HEK293 (cell line): ENCODE measurements around the gene GAK.

Source experiments
- CTCF ChIA-PET: fragments of 350-600 bp; formaldehyde crosslinking; extraction: SDS; loops from one replicate; lab custom pipeline; 2021; ENCODE audit warnings: antibody characterized with exemption; lab: Yijun Ruan, JAX
- POLR2A ChIA-PET: fragments of 300-600 bp; formaldehyde crosslinking; extraction: SDS; loops from one replicate; lab custom pipeline; 2020; ENCODE audit warnings: antibody characterized with exemption, inconsistent platforms; lab: Yijun Ruan, JAX
- H3K27ac ChIP-seq: fragments of 200-500 bp; sonication (Bioruptor generic); 2 replicates; pipeline ENCODE4 v1.5.1; 2014; ENCODE audit warnings: low read depth, low read length, control low read depth, inconsistent platforms; ENCODE audit errors: extremely low read depth
- H3K36me3 ChIP-seq, 2 experiments: fragments of 200-500 bp in 1 of 2; sonication (Bioruptor generic) in 1 of 2; 1 replicate in 1 of 2; 2 replicates in 1 of 2; pipeline ENCODE4 v1.5.1; 2014 to 2017; ENCODE audit warnings: inconsistent platforms in 2 of 2, low read length in 2 of 2; ENCODE audit not compliant: control insufficient read depth in 2 of 2, insufficient read depth in 1 of 2
- H3K4me1 ChIP-seq: fragments of 200-500 bp; sonication (Bioruptor generic); 2 replicates; pipeline ENCODE4 v1.5.1; 2014; ENCODE audit warnings: mild to moderate bottlenecking, low read length, inconsistent platforms; ENCODE audit not compliant: control insufficient read depth, insufficient read depth
- H3K4me3 ChIP-seq: 2 replicates; pipeline ENCODE4 v1.5.1; 2011; ENCODE audit warnings: low read depth, mild to moderate bottlenecking, control low read depth, low read length, moderate library complexity
- H3K9me3 ChIP-seq: fragments of 200-500 bp; sonication (Bioruptor generic); 2 replicates; pipeline ENCODE4 v1.5.1; 2014; ENCODE audit warnings: low read depth, low read length, inconsistent platforms; ENCODE audit not compliant: control insufficient read depth, insufficient read depth
- KLF1 ChIP-seq: fragments of 450-650 bp; formaldehyde crosslinking; IDR thresholded peaks from 2 replicates; pipeline ENCODE4 v1.5.1; 2016; ENCODE audit warnings: missing biosample characterization, missing genetic modification characterization
- RBAK ChIP-seq: fragments of 450-650 bp; formaldehyde crosslinking; IDR thresholded peaks from 2 replicates; pipeline ENCODE4 v1.5.1; 2016; ENCODE audit warnings: missing biosample characterization, missing genetic modification characterization
- SCRT1 ChIP-seq: fragments of 450-650 bp; formaldehyde crosslinking; IDR thresholded peaks from 2 replicates; pipeline ENCODE4 v1.5.1; 2016; ENCODE audit warnings: missing biosample characterization, missing genetic modification characterization, borderline replicate concordance
- SETDB1 ChIP-seq: IDR thresholded peaks from one replicate; pipeline ENCODE4 v1.6.1; 2017; ENCODE audit warnings: mild to moderate bottlenecking, low read length, moderate library complexity, mixed read lengths; ENCODE audit not compliant: insufficient read length
- SP2 ChIP-seq: fragments of 450-650 bp; formaldehyde crosslinking; IDR thresholded peaks from 2 replicates; pipeline ENCODE4 v1.5.1; 2016; ENCODE audit warnings: missing biosample characterization, missing genetic modification characterization
- WT1 ChIP-seq: fragments of 450-650 bp; formaldehyde crosslinking; IDR thresholded peaks from 2 replicates; pipeline ENCODE4 v1.5.1; 2016; ENCODE audit warnings: missing biosample characterization, missing genetic modification characterization
- YY1 ChIP-seq: fragments of 450-650 bp; formaldehyde crosslinking; IDR thresholded peaks from 2 replicates; pipeline ENCODE4 v1.5.1; 2018; ENCODE audit warnings: missing biosample characterization, missing genetic modification characterization
- ZBTB8A ChIP-seq: fragments of 450-650 bp; formaldehyde crosslinking; IDR thresholded peaks from 2 replicates; pipeline ENCODE4 v1.5.1; 2016; ENCODE audit warnings: missing biosample characterization, missing genetic modification characterization
- ZNF133 ChIP-seq: fragments of 450-650 bp; formaldehyde crosslinking; IDR thresholded peaks from 2 replicates; pipeline ENCODE4 v1.5.1; 2016; ENCODE audit warnings: missing biosample characterization, missing genetic modification characterization
- ZNF214 ChIP-seq: fragments of 450-650 bp; formaldehyde crosslinking; IDR thresholded peaks from 2 replicates; pipeline ENCODE4 v1.5.1; 2017; ENCODE audit warnings: missing biosample characterization, mild to moderate bottlenecking, missing genetic modification characterization, borderline replicate concordance
- ZNF274 ChIP-seq, 2 experiments: fragments of 200-500 bp in 1 of 2; fragments of 450-650 bp in 1 of 2; sonication (Bioruptor generic) in 1 of 2; formaldehyde crosslinking in 1 of 2; IDR thresholded peaks; 2 replicates each; pipeline versions ENCODE4 v1.5.1 to v1.6.1; 2014 to 2016; ENCODE audit warnings: borderline replicate concordance in 1 of 2, inconsistent platforms in 1 of 2, low read length in 1 of 2, missing biosample characterization in 1 of 2, missing genetic modification characterization in 1 of 2
- ZNF350 ChIP-seq: fragments of 450-650 bp; formaldehyde crosslinking; IDR thresholded peaks from 2 replicates; pipeline ENCODE4 v1.5.0; 2017; ENCODE audit warnings: missing biosample characterization, mild to moderate bottlenecking, missing genetic modification characterization
- ZNF404 ChIP-seq: fragments of 450-650 bp; formaldehyde crosslinking; IDR thresholded peaks from 2 replicates; pipeline ENCODE4 v1.5.1; 2017; ENCODE audit warnings: missing biosample characterization, missing genetic modification characterization
- ZNF423 ChIP-seq: fragments of 450-650 bp; formaldehyde crosslinking; IDR thresholded peaks from 2 replicates; pipeline ENCODE4 v1.5.1; 2016; ENCODE audit warnings: missing biosample characterization, missing genetic modification characterization
- ZNF433 ChIP-seq: fragments of 450-650 bp; formaldehyde crosslinking; IDR thresholded peaks from 2 replicates; pipeline ENCODE4 v1.5.1; 2016; ENCODE audit warnings: missing biosample characterization, missing genetic modification characterization, low read depth
- ZNF518A ChIP-seq: fragments of 450-650 bp; formaldehyde crosslinking; conservative IDR thresholded peaks from 2 replicates; pipeline ENCODE4 v1.5.1; 2016; ENCODE audit warnings: low read depth, missing biosample characterization, missing genetic modification characterization
- ZNF571 ChIP-seq: fragments of 450-650 bp; formaldehyde crosslinking; IDR thresholded peaks from 2 replicates; pipeline ENCODE4 v1.5.0; 2017; ENCODE audit warnings: missing biosample characterization, missing genetic modification characterization
- ZNF585B ChIP-seq: fragments of 450-650 bp; formaldehyde crosslinking; IDR thresholded peaks from 2 replicates; pipeline ENCODE4 v1.5.1; 2016; ENCODE audit warnings: missing biosample characterization, missing genetic modification characterization
- ZNF701 ChIP-seq: fragments of 450-650 bp; formaldehyde crosslinking; IDR thresholded peaks from 2 replicates; pipeline ENCODE4 v1.5.1; 2016; ENCODE audit warnings: missing biosample characterization, missing genetic modification characterization
- ZNF843 ChIP-seq: fragments of 450-650 bp; formaldehyde crosslinking; IDR thresholded peaks from 2 replicates; pipeline ENCODE4 v1.5.1; 2016; ENCODE audit warnings: missing biosample characterization, missing genetic modification characterization
- TF ChIP-seq, protein P1 (sequence below): fragments of 450-650 bp; formaldehyde crosslinking; IDR thresholded peaks from 2 replicates; pipeline ENCODE4 v1.5.1; 2016; ENCODE audit warnings: missing biosample characterization, missing genetic modification characterization
- TF ChIP-seq, protein P2 (sequence below): fragments of 450-650 bp; formaldehyde crosslinking; IDR thresholded peaks from 2 replicates; pipeline ENCODE4 v1.5.1; 2016; ENCODE audit warnings: missing biosample characterization, missing genetic modification characterization
- TF ChIP-seq, protein P3 (sequence below): fragments of 450-650 bp; formaldehyde crosslinking; IDR thresholded peaks from 2 replicates; pipeline ENCODE4 v1.5.1; 2017; ENCODE audit warnings: missing biosample characterization, missing genetic modification characterization
- TF ChIP-seq, protein P4 (sequence below): sonication (generic); formaldehyde crosslinking; IDR thresholded peaks from 2 replicates; pipeline ENCODE4 v1.8.1; 2022; ENCODE audit warnings: mild to moderate bottlenecking, moderate library complexity, missing genetic modification reagents

The GAK gene

DNA sequence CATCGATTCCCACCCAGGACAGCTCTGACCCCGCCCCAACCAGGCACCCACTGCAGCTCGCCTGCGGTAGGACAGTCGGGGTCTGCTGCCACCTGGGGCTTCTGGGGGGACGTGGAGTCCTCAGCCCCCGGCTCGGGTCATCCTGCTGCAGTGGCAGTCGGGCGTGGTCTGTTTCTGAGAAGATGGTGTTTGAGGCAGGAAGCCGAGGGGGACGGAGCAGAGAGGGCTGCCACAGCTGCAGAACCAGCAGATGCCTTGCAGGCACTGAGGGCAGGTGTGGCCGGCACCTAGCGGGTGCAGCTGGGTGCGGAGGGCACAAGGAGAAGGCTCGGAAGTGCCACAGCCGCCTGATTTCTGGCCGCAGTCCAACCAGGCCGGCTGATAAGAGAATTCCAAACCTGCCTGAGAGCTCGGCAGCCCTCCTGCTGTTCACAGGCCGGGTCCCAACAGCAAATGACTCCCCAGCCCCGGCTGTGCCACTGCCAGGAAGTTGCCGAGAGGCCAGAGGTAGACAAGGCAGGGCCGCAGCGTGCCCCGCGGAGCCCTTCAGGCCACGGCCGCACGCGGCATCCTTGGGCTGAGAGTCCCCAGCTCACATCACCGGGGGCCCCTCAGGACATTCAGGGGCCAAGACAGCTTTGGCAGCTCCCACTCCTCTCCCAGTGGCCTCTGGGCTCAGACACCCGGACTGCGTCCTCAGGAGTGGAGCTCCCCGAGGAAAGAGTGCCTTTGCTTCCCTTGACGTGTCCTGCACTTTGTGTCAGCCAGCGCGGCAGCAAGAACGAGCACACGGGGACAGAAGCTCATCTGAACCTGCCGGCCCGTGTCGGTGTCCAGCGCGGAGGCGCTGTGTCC lies 96.7 kb downstream of the GAK start:
- POLR2A ChIA-PET: no interaction called here

DNA sequence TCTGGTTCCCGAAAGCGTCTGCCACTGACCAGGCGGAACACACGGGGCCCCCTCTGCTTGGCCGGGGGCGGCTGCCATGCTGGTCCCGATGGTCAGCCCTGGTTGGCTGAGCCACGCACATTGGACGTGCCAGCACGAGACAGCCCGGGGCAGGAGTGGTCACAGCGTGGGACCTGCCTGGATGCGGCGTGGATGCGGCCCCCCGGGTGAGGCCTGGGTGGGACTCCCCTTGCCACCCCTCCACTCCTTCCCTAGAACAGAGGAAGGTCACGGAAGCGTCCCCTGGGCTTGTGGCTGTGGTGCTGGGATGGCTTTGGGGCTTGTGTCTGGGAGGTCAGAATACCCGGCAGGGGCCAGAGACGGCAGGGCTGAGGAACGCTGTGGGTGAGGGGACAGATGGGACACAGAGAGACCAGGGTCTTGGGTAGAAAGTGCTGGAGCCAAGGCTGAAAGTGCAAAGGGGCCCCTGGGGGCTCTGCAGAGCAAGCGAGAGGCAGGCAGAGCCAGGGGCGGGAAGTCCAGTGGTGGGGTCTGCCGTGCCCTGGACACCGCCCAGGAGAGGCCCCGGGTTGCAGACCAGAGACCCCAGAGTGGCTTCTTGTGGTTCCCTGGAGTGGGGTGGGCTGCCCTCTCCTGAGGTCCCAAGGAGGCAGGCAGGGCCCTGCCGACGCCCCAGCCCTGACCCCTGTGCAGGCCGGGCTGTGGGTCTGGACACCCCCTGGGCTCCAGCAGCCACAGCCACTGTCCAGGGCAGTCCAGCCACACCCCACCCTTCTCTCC lies 97.6 kb downstream of the GAK start:
- Histone ChIP-seq H3K4me1 (no peaks in the 10 kb centered on the region), H3K36me3 (no peaks in the 10 kb centered on the region), H3K27ac (no peak overlapping the region), H3K4me3 (no peak overlapping the region), H3K9me3 (no peaks in the 10 kb centered on the region)
- ChIA-PET CTCF (no interaction called here), POLR2A (no interaction called here)
- no peak for TF ChIP-seq ZNF701 (tag by site-specific recombination)
- TF ChIP-seq ZNF585B: no peak
- TF ChIP-seq ZNF518A (tag by site-specific recombination): no peak
- TF ChIP-seq, protein P1, sequence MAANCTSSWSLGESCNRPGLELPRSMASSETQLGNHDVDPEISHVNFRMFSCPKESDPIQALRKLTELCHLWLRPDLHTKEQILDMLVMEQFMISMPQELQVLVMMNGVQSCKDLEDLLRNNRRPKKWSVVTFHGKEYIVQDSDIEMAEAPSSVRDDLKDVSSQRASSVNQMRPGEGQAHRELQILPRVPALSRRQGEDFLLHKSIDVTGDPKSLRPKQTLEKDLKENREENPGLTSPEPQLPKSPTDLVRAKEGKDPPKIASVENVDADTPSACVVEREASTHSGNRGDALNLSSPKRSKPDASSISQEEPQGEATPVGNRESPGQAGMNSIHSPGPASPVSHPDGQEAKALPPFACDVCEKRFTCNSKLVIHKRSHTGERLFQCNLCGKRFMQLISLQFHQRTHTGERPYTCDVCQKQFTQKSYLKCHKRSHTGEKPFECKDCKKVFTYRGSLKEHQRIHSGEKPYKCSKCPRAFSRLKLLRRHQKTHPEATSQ: no peak
- no peak for TF ChIP-seq ZNF423 (tag by site-specific recombination)
- TF ChIP-seq, protein P2, sequence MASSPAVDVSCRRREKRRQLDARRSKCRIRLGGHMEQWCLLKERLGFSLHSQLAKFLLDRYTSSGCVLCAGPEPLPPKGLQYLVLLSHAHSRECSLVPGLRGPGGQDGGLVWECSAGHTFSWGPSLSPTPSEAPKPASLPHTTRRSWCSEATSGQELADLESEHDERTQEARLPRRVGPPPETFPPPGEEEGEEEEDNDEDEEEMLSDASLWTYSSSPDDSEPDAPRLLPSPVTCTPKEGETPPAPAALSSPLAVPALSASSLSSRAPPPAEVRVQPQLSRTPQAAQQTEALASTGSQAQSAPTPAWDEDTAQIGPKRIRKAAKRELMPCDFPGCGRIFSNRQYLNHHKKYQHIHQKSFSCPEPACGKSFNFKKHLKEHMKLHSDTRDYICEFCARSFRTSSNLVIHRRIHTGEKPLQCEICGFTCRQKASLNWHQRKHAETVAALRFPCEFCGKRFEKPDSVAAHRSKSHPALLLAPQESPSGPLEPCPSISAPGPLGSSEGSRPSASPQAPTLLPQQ (tag by site-specific recombination): no peak
- no peak for TF ChIP-seq ZNF214 (tag by site-specific recombination)
- TF ChIP-seq ZNF433: no peak
- TF ChIP-seq, protein P3, sequence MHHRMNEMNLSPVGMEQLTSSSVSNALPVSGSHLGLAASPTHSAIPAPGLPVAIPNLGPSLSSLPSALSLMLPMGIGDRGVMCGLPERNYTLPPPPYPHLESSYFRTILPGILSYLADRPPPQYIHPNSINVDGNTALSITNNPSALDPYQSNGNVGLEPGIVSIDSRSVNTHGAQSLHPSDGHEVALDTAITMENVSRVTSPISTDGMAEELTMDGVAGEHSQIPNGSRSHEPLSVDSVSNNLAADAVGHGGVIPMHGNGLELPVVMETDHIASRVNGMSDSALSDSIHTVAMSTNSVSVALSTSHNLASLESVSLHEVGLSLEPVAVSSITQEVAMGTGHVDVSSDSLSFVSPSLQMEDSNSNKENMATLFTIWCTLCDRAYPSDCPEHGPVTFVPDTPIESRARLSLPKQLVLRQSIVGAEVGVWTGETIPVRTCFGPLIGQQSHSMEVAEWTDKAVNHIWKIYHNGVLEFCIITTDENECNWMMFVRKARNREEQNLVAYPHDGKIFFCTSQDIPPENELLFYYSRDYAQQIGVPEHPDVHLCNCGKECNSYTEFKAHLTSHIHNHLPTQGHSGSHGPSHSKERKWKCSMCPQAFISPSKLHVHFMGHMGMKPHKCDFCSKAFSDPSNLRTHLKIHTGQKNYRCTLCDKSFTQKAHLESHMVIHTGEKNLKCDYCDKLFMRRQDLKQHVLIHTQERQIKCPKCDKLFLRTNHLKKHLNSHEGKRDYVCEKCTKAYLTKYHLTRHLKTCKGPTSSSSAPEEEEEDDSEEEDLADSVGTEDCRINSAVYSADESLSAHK (tag by site-specific recombination): no peak
- no peak for TF ChIP-seq ZNF133 (tag by site-specific recombination)
- TF ChIP-seq RBAK (tag by site-specific recombination): no peak
- no peak for TF ChIP-seq SCRT1 (tag by site-specific recombination)
- TF ChIP-seq ZNF843 (tag by site-specific recombination): no peak
- no peak for TF ChIP-seq SETDB1
- no peak for TF ChIP-seq SP2 (tag by site-specific recombination)
- no peak for TF ChIP-seq YY1 (tag by site-specific recombination)

More for the DNA sequence above, 96.7 kb downstream of the GAK start:
- no peaks in the 10 kb centered on the region for H3K4me1 ChIP-seq
- H3K4me3 ChIP-seq: no peak overlapping the region
- no peaks in the 10 kb centered on the region for H3K9me3 ChIP-seq
- no peaks in the 10 kb centered on the region for H3K36me3 ChIP-seq
- TF ChIP-seq ZNF404 (no peak), ZNF571 (tag by site-specific recombination) (no peak), SP2 (tag by site-specific recombination) (no peak), ZNF274 (IDR thresholded peaks at IDR 0.05; ENCODE audit: low read length) (no peak), ZNF274 (tag by site-specific recombination; IDR thresholded peaks at IDR 0.05; ENCODE audit: borderline replicate concordance) (no peak), ZNF350 (no peak), ZNF214 (tag by site-specific recombination) (no peak), SCRT1 (tag by site-specific recombination) (no peak), ZBTB8A (tag by site-specific recombination) (peak; percentile 27; the same call in 1 of the 2 replicates), KLF1 (tag by site-specific recombination) (peak; percentile 32; the same call in 1 of the 2 replicates), WT1 (tag by site-specific recombination) (no peak)
- TF ChIP-seq, protein P4, sequence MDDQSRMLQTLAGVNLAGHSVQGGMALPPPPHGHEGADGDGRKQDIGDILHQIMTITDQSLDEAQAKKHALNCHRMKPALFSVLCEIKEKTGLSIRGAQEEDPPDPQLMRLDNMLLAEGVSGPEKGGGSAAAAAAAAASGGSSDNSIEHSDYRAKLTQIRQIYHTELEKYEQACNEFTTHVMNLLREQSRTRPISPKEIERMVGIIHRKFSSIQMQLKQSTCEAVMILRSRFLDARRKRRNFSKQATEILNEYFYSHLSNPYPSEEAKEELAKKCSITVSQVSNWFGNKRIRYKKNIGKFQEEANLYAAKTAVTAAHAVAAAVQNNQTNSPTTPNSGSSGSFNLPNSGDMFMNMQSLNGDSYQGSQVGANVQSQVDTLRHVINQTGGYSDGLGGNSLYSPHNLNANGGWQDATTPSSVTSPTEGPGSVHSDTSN (CRISPR knock-in tag): no peak
- no peak overlapping the region for H3K27ac ChIP-seq
- CTCF ChIA-PET: no interaction called here
